ENCODE results near the gene GRAP2.

DNA sequence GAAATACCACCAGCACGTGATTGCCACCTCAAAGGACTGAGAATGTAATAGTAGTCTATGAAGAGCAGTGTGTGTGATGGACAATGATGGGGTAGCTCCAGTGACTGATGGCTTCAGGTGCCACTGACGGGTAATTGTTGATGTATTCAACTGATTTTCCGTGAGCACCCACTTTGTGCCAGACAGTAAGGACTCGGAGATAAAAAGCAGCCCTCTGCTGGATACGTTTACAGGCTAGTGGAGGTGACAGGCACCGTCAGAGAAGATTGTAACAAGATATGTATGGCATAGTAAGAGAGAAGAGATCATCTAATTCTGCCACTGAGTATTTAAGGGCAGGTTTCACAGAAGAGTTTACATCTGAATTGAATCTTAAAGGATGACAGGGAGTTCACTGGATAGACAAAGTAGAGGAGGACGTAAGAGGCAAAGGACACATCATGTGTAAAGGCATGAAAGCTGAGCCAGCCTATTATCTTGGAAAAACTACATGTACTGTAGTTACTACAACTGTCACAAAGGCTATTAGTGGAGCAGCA lies 6.3 kb upstream of the GRAP2 start:
- TF ChIP-seq CTCF (IDR thresholded peaks at IDR 0.05; ENCODE audit: low read depth, low read length) (no peak), MAX (IDR thresholded peaks at IDR 0.05; ENCODE audit: low read depth, low read length) (no peak), POLR2A (IDR thresholded peaks at IDR 0.05; ENCODE audit: extremely low read depth, insufficient read length) (no peak)
